ENCODE results near the gene CMTM1. TPM values are rescaled to one million over a fixed set of nuclear protein-coding genes. Genes with fewer than 3 reads are reported as not detected.

Gene CMTM1
- total RNA-seq, 1 experiment from 2014 or later: 5.6 TPM

DNA sequence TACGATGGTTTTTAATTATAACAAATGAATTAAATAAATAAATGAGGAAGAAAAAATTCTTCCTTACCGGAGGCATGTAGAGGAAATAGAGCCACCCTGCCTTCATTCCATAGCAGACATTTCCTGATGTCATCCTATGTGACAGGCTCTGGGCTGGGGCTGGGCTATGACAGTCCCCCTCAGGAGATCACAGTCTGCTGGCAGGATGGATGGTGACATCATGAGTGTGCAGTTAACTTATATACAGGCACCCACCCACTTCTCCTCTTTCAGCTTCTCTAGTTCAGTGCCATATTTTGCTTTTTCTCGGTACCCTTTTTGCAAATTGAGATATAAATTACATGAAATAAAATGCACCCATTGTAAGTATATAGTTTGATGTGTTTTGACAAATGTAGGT is 31.9 kb downstream of the CMTM1 start:
- H3K9me3 ChIP-seq: peaks cover 5% of the 10 kb centered on the region; the same call in 1 of the 2 replicates
- H3K27me3 Mint-ChIP-seq (ENCODE audit: insufficient read depth, unreplicated experiment): peaks cover 4% of the 10 kb centered on the region
- no peak for DNase-seq
- no TSS peak for BruUV-seq (replicated peaks)
- no peaks in the 10 kb centered on the region for H3K4me1 ChIP-seq
- H3K27me3 ChIP-seq (replicated peaks; ENCODE audit: control insufficient read depth, insufficient read depth, low read length): no peaks in the 10 kb centered on the region
- H3K4me3 ChIP-seq (ENCODE audit: low read depth, low read length): no peak overlapping the region
- no peak overlapping the region for H3K4me3 Mint-ChIP-seq (ENCODE audit: unreplicated experiment)
- ChIA-PET CTCF (interaction anchor here (2.0 kb wide), 1 partner anchor 10 kb away, joined by 10 read pairs; no protein-coding TSS in a partner anchor), POLR2A (interaction anchor here (0.5 kb wide), 1 partner anchor 34 kb away, joined by 4 read pairs; no protein-coding TSS in a partner anchor)
- H3K36me3 Mint-ChIP-seq (ENCODE audit: insufficient read depth, unreplicated experiment): no peaks in the 10 kb centered on the region
- H3K4me1 Mint-ChIP-seq (ENCODE audit: low read depth, unreplicated experiment): peaks cover 6% of the 10 kb centered on the region
- no peaks in the 10 kb centered on the region for H3K36me3 ChIP-seq (ENCODE audit: control insufficient read depth, insufficient read depth, low read length)
- intact Hi-C loops (cut with micrococcal nuclease; ENCODE audit: unreplicated experiment): no loop called here
- H3K9me3 Mint-ChIP-seq (ENCODE audit: unreplicated experiment): no peaks in the 10 kb centered on the region
- TF ChIP-seq, protein P1, sequence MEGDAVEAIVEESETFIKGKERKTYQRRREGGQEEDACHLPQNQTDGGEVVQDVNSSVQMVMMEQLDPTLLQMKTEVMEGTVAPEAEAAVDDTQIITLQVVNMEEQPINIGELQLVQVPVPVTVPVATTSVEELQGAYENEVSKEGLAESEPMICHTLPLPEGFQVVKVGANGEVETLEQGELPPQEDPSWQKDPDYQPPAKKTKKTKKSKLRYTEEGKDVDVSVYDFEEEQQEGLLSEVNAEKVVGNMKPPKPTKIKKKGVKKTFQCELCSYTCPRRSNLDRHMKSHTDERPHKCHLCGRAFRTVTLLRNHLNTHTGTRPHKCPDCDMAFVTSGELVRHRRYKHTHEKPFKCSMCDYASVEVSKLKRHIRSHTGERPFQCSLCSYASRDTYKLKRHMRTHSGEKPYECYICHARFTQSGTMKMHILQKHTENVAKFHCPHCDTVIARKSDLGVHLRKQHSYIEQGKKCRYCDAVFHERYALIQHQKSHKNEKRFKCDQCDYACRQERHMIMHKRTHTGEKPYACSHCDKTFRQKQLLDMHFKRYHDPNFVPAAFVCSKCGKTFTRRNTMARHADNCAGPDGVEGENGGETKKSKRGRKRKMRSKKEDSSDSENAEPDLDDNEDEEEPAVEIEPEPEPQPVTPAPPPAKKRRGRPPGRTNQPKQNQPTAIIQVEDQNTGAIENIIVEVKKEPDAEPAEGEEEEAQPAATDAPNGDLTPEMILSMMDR (IDR thresholded peaks at IDR 0.05; ENCODE audit: insufficient read depth in 1 of 2, low read depth in 1 of 2, low read length in 1 of 2, severe bottlenecking in 1 of 2, unreplicated experiment in 1 of 2): no peak
- no peak overlapping the region for H3K27ac Mint-ChIP-seq (ENCODE audit: unreplicated experiment)

DNA sequence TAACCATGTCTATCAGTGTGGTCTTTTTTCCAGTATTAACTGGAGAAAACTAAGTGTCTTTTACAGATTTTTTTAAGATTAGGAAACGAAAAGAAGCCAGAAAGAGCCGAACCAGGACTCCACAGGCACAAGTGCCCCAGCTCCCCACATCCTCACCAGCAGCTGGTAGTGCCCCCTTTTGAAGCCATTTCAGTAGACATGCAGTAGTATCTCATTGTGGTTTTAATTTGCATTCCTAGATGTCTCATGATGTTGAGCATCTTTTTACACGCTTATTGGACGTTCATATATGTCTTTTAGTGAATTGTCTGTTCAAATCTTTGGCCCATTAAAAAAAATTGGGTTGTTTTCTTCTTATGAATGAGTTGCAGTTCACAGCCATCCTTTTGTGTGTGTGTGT is 33.5 kb downstream of the CMTM1 start:
- ChIA-PET CTCF (interaction anchor here (0.6 to 1.2 kb wide), 2 partner anchors 9 to 275 kb away, joined by 4 to 5 read pairs; no protein-coding TSS in a partner anchor), POLR2A (no interaction called here)
- DNase-seq: no peak
- Mint-ChIP-seq H3K27me3 (ENCODE audit: insufficient read depth, unreplicated experiment) (peaks cover 4% of the 10 kb centered on the region), H3K9me3 (ENCODE audit: unreplicated experiment) (no peaks in the 10 kb centered on the region), H3K4me3 (ENCODE audit: unreplicated experiment) (no peak overlapping the region), H3K4me1 (ENCODE audit: low read depth, unreplicated experiment) (peaks cover 7% of the 10 kb centered on the region), H3K27ac (ENCODE audit: unreplicated experiment) (no peak overlapping the region), H3K36me3 (ENCODE audit: insufficient read depth, unreplicated experiment) (peaks cover 11% of the 10 kb centered on the region)
- BruUV-seq (replicated peaks): no TSS peak
- Histone ChIP-seq H3K9me3 (peaks cover 5% of the 10 kb centered on the region; the same call in 1 of the 2 replicates), H3K4me3 (ENCODE audit: low read depth, low read length) (no peak overlapping the region), H3K36me3 (ENCODE audit: control insufficient read depth, insufficient read depth, low read length) (no peaks in the 10 kb centered on the region), H3K27me3 (replicated peaks; ENCODE audit: control insufficient read depth, insufficient read depth, low read length) (no peaks in the 10 kb centered on the region), H3K4me1 (peaks cover 7% of the 10 kb centered on the region)
- TF ChIP-seq, protein P1 (IDR thresholded peaks at IDR 0.05; ENCODE audit: insufficient read depth in 1 of 2, low read depth in 1 of 2, low read length in 1 of 2, severe bottlenecking in 1 of 2, unreplicated experiment in 1 of 2): no peak
- intact Hi-C loops (cut with micrococcal nuclease; ENCODE audit: unreplicated experiment): loop anchor here (5.0 kb wide), 1 partner anchor 47 kb away; the partner anchor contains the start of genes CKLF and TK2

DNA sequence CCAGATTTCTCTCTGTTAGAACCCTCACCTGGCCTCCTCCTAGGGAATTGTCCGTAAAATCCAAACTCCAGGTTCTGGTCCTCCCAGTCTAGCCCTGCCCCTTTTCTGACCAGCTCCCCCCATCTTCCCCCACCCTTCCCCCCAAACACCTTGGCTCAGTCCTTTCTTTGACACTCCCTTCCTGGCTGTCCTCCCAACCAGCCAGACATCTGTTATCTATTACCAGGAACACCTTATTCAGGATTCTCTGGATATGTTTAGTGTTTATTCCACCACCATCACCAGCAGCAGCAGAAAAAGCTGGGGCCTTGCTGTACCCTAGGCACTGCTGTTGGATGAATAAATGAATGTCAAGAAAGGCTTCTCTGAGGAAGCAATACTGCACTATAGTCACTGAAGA is 34.2 kb downstream of the CMTM1 start:
- H3K36me3 ChIP-seq (ENCODE audit: control insufficient read depth, insufficient read depth, low read length): no peaks in the 10 kb centered on the region
- Mint-ChIP-seq H3K9me3 (ENCODE audit: unreplicated experiment) (no peaks in the 10 kb centered on the region), H3K27ac (ENCODE audit: unreplicated experiment) (no peak overlapping the region), H3K36me3 (ENCODE audit: insufficient read depth, unreplicated experiment) (peaks cover 11% of the 10 kb centered on the region), H3K4me1 (ENCODE audit: low read depth, unreplicated experiment) (peaks cover 7% of the 10 kb centered on the region), H3K27me3 (ENCODE audit: insufficient read depth, unreplicated experiment) (peaks cover 4% of the 10 kb centered on the region), H3K4me3 (ENCODE audit: unreplicated experiment) (no peak overlapping the region)
- H3K27me3 ChIP-seq (replicated peaks; ENCODE audit: control insufficient read depth, insufficient read depth, low read length): no peaks in the 10 kb centered on the region
- H3K4me1 ChIP-seq: peaks cover 7% of the 10 kb centered on the region
- ChIA-PET CTCF (no interaction called here), POLR2A (no interaction called here)
- no TSS peak for BruUV-seq (replicated peaks)
- H3K4me3 ChIP-seq (ENCODE audit: low read depth, low read length): no peak overlapping the region
- H3K9me3 ChIP-seq: peaks cover 5% of the 10 kb centered on the region; the same call in 1 of the 2 replicates
- DNase-seq: no peak
- TF ChIP-seq, protein P1 (IDR thresholded peaks at IDR 0.05; ENCODE audit: insufficient read depth in 1 of 2, low read depth in 1 of 2, low read length in 1 of 2, severe bottlenecking in 1 of 2, unreplicated experiment in 1 of 2): no peak
- intact Hi-C loops (cut with micrococcal nuclease; ENCODE audit: unreplicated experiment): loop anchor here (5.0 kb wide), 1 partner anchor 48 kb away; the partner anchor contains the start of genes CKLF and TK2
